GM21576 (cell line): ENCODE results near the gene GAK.
A peak's percentile ranks its signal among the peaks of the same experiment; 100 is the strongest.
"Not testable (repeated sequence)": the region's sequence is repeated elsewhere in the genome, so short reads cannot be mapped to it uniquely, and the experiment has no call there.

Experiments used
- ATAC-seq: cut with Tn5 transposase; IDR thresholded peaks from one replicate; pipeline ENCODE4 v1.9.1; 2021; ENCODE audit warnings: mild to moderate bottlenecking, moderate library complexity; ENCODE audit not compliant: unreplicated experiment

The GAK gene

DNA sequence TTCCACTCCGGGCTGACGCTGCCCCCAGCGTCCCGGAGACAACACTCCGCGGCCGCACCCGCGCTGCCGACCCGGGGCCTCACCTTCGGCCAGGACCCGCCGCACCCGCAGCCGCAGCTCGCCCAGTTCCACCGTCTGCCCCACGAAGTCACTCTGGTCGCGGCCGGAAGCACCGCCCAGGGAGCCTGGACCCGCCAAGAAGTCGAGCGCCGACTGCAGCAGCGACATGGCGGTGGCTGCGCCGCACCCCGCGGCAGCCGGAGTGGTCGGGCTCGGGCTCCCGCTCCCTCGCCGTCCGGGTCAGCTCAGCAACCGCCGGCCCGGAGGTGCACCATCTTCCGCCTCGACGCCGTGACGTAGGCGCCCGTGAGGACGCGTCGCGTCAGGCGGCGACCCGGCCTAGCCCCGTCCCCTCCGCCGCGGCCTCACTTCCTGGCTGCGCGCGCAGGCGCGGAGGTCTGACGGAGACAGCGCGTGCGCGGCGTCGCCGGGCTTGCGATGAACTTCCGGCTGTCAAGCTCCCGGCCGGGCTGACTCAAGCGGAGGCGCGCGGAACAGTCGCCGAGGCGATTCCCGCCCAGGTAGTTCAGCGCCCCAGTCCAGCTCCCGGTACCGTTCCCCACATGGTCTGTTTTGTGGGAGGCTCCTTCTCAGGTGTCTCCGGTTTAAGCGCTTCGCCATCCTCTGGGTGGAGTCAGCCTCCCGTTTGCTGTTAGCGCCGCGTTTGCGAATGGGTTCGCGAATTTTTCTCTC is at the start of gene GAK, which contains the start of gene TMEM175:
Gene GAK (minus strand): TSS at position 357 of the 753 bp plus-strand sequence. CDS start 129 bp downstream, at position 228.
Gene TMEM175 (plus strand): TSS at position 501 of the 753 bp plus-strand sequence. CDS start 15,280 bp downstream, outside the sequence.
- ATAC-seq, result peak; percentile 75

DNA sequence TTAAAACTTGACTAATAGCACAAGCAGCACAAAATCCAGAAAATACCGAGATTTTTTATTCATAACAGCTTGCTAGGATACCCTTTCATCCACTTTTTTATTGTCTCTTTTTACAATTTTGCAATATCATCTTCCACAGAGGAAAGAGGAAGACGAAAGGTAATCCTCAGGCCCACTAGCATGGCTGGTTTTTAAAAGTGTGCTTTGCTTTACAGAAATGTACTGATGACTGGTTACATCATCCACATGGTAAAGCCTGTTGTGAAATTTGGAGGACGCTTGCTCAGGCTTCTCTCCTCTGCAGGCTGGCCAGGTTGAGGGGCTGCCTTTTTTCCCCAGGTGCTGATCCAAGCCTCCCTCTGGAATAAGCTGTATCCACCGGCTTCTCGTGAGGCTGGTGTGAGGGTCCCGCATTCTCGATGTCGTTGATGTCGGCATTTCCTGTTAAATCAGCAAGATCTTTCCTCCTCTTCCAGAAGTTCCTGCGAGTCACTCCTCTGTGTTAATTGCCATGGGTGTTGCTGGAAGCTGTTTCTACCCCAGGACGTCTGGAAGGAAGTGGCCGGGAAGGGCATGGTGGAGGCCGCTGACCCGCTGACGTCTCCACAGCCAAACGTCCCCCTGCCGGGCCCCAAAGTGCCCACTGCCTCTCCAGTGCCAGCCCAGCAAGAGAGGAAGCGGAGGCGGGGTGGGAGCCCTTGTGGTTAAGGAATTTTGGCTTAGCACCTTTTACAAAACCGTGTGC is 47.0 kb upstream of the GAK start:
- no peak for ATAC-seq

DNA sequence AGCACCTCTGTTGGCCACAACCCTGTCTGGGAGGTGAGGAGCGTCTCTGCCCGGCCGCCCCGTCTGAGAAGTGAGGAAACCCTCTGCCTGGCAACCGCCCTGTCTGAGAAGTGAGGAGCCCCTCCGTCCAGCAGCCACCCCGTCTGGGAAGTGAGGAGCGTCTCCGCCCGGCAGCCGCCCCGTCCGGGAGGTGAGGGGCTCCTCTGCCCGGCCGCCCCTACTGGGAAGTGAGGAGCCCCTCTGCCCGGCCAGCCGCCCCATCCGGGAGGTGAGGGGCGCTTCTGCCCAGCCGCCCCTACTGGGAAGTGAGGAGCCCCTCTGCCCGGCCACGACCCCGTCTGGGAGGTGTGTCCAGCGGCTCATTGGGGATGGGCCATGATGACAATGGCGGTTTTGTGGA is 43.9 kb upstream of the GAK start:
- not testable (repeated sequence) for ATAC-seq

DNA sequence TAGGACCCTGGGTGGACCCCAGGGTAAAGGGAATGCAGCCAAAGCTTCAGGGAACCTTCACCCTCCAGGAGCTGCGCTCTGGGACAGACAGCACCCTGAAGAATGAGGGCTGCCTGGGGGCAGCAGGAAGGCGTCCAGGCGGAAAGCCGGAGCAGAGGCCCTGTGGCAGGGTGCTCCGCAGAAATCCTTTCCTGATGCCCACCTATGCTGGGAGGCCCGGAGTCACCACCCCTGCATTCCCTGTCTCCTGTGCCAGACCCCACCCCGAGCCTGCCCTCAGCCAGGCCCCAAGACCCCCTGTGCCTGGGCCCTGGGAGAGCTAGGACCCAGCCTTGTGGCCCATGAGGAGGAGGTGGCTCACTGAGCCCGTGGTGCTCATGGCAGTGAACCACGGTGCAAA is 42.6 kb upstream of the GAK start:
- ATAC-seq, result no peak

DNA sequence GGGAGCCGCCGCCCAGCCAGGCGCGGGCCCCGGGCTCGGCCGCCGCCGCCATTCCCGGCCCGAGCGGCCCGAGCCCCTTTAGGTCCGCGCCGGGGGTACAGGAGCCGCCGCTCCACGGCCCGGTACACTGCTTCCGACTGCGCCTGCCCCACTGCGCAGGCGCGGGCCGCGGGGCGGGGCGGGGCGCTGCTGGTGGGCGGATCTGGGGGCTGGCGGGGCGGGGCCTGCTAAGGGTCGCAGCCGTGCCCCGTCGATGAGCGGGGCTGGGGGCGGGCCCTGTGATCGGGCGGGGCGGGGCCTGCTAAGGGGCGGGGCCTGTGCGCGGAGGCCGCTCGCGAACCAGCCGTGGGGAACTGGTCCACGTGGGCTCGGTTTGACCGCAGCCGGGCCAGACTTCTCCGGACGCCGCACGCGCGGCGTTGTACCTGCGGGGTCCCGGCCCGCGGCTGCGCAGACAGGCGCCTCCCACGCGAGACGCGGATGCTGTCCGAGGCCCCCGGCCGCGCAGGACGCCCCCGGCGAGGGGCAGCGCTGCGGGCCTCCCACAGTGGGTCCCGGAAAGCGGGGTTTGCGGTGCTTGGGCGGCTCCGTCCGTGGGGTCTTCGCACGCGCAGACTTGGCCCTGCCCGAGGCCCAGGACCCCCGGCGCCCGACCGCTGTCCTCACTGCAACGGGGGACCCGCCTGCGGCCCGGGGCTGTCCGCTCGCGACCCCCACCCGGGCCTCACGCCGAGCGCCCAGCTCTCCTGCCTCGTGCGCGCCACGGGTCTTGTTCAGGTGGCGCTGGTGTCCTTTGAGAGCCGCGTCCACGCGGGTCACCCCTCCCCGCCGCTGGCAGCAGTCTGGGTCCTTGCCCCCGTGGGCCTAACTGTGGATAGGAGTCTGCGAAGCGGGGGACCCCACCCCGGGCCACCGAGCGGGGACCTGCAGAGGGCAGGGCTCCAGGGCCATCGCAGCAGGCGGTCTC is 41.6 kb upstream of the GAK start, which contains the start of gene DGKQ:
Gene DGKQ (minus strand): TSS at position 139 of the 967 bp plus-strand sequence. CDS start 87 bp downstream, at position 52.
- peak; percentile 54 for ATAC-seq

DNA sequence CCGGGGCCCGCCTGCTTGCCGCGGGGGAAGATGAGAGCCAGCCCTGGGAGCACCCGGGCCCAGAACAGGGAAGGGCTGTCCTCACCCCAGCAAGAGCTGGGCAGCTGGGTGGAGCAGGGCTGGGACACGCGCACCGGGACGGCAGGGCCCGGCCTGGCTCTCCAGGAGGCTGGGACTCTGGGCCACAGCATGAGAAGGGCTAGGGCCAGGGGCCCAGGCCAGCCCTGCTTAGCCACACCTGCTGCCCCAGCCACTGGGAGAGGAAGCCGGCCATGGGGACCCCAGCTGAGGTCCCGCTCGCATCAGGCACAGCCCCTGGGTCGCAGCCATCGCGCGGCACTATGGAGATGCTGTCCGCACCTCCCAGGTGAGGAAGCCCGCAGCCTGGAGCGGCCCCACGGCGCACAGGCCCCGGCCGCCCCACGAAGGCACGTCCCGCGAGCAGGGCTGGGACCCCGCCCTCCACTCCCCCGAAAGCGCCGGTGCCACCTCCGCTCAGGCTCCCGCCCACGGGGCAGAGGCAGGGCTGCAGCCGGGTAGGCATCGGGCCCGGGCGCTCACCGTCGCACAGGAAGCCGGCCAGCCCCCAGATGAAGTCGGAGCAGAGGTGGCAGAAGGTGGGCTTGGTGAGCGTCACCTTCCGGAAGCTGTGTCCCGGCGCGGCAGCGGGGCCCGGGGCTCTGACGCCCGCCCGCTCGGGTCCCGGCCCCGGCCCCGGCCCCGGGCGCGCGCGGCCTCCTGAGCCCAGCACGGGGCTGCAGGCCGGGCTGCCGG is 40.7 kb upstream of the GAK start:
- peak; percentile 42 for ATAC-seq

DNA sequence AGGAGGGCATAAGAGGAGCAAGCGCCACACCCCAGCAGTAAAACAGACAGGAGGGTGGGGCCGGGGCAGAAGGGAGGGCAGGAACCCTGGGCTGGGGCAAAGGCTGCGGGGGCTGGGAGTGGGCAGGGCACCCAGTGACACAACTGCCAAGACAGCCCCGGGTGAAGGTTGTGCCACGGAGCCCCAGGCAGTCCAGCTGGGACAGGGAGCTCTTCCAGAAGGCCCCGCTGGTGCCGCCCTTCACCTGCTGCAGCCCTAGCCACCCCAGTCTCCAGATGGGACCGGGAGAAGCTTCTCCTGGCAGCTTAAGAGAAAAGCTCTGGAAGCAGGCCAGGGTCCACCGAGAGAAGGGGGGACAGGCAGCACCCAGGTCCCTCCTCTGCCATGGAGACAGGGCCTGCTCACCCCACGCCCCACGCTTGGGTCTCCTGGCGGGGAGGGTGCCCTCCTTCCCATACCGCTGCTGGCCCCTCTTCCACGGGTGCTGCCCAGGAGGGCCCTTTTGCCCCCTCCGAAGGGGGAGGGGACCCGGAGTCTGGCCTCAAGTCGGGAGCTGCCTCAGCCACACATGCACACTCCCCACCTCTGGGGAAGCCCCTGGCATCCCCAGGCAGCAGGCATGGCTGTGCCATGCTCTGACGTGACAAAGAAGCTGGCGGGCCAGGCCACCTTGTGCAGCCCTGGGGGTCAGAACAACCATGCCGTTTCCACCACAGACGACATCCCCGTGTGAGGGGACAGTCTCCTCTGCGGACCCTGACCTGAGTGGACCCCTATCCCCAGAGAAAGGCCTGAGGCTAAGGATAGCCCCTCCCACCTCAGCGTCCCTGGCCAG is 39.8 kb upstream of the GAK start:
- ATAC-seq, result no peak

DNA sequence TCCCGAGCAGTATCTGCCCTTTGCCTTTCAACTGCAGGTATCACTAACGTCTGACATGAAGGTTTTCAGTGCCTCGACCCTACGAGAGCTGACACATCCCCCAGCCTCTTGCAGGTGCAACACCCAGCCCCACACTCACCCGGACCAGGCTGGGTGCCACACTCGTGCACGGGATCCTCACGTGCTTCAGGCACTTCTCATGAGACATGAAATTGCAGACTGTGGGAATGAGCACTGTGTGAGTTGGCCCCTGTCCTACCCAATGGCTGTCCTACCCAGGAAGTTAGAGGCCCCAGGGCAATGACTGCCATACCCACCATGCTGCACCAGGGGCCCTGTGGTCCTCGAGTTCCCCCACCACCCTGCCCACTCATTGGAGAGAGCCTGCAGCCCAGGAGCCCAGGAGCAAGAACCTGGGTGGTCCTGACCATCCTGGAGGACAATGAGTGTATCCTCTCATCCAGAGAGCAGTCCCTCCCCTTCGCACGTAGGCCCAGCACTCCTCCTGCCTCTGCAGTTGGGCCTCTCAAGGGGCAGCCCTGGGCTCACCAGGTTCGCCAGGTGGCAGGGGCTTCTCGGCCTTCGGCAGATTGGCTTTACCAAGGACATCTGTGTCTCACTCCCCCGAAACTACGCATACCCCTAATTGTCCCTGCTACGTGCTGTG is 38.9 kb upstream of the GAK start:
- no peak for ATAC-seq

DNA sequence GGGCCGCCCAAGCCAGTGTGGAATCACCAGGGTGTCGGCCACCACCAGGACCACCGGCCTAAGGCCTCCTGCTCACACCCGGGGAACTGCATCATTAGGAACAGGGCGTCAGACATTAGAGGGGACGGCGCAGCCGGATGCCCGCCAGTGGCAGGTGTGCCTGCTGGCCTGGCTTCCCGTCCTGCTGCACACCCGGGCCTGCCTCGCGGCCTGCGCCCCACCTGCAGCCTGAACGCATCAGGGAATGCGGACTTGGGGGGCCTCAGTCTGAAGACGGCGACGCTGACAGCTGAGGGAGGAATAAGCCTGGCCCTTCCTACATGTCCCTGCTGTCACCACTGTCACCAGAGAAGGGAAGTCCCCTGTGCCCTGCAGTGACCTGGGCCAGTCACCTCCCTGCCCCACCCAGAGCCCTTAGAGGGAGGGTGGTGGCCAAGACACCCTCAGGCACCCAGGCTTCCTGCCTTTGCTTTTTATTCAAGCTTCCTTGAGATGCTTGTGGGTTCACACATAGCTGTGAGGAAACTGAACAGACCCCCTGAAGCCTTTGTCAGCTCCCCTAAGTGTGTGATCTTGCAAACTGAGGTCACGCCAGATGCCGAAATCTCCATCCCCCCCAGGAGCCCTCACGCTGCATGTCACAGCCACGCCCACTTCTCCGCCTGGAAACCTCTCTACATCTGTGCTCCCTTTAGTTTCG is 38.1 kb upstream of the GAK start:
- no peak for ATAC-seq

DNA sequence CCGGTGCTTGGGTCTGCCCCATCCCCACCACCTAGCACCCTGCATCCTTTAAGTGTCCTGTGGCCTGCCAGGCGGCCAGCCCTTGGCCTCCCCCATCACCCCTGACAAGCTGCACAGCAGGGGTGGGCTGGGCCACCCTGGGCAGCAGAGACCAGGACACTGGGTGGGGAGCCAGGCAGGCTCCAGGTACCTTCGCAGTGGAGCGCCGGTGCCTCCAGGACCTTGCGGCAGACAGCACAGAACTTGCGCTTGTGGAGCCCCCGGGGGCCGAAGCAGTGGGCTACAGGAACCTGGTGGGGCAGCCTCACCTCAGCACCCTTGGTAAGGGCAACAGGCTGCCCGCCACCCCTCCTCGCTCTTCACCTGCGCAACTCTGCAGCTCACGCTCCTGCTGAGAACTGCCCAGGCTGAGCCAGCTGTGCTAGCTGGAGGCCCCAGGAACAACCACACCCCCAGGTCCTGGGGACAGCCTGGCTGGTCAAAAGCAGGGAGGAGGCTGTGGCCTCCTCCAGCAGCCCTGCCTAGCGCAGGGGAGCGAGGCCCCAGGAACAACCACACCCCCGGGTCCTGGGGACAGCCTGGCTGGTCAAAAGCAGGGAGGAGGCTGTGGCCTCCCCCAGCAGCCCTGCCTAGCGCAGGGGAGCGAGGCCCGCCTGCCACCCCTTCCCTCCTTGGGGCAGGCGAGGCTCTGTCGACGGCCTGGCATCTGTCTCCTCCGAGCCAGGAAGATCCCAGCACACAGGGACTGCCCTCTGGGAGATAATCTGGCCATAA is 36.7 kb upstream of the GAK start:
- ATAC-seq, result no peak

DNA sequence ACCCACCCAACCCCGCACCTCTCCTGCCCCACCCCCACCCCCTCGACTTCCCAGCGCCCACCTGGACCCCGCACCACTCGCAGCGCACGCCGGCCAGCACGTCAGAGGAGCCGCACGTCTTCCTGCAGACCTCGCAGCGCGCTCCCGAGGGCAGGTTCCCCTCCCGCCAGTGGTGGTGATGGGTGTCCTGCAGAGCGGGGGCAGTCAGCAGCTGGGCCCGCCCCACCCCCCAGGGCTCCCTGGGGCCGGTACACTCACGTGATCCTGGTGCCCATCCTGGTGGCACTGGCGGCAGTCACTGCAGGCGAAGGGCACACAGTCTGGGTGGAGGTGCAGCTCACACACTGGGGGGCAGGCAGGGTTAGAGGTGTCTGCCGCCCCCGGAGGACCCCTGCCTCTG is 36.1 kb upstream of the GAK start:
- ATAC-seq, result no peak

DNA sequence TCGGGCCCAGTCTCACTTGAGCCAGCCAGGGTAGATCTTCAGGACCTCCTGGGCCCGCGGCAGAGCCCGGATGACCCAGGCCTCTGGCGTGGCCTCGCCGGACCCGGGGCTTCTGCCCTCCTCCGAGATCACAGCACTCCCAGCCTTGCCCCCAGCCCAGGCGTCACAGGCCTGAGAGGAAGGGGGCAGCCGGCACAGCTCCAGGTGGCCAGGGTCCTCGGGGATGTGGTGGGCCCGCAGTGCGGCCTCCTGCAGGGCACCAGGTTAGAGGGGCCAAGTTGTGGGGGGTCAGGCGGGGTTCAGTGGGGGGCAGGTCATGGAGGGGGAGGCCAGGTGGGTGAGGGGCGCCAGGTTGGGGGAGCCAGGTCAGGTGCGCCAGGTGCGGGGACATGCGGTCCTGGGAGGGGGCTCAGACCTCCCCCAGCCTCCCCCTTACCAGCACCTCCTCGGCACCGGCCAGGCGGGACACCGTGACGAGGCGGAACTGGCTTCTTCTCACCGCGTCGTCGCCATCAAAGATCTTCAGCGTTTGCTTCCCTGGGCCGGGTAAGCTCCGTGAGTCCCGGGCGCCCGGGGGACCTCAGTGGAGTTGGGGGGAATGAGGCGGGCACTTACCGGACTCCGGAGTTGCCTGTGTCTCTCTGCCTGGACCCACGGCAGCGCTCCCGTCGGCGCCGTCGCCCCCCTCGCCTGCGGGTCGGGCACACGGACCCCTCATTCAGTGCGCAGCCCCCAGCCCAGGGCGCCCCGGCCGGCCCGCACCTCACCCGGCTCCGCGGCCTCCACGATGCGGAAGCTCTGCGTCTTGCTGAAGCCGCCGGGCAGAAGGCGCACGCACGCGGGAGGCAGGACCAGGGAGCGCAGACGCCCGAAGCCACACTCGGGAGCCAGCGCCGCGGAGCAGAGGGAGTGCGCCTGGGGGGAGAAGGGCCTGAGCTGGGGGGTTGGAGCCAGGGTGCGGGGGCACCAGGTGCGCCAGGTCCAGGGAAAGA is 35.3 kb upstream of the GAK start:
- ATAC-seq, result no peak

DNA sequence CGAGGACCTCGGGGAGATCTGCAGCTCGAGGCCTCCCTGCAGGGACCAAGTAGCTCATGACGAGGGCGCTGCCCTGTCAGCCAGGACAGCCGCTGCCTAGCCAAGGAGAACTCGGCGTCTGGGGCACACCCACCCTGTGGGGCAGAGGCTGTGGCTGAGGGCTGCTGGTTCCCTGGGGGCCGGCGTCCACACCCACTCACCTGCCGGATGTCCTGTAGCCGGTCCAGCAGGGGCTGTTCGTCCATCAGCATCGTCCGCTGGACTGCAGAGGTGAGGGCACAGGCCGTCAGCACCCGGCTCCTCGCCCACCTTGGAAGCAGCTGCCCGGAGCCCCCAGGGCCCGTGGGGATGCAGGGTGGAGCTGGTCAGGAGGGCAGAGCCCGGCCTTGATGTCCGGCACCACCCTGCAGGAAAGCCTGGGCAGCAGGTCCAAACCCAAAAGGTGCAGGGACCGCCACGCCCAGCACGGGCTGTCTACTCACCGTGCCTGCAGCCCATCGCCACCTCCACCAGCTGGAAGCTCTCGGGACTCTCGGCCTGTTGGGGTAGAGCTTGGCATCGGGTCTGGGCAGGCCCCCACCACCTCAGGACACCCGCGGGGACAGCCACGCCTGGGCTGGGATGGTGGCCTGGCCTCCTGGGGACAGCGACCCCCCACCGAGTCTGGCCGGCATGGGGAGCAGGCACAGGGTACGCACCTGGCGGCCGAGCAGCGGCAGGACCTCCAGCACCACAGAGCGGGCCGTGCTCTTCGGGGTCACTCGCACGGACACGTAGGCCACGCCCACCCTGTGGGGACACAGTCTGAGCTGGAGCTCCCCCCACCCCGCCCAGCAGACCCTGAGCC is 34.4 kb upstream of the GAK start:
- no peak for ATAC-seq

DNA sequence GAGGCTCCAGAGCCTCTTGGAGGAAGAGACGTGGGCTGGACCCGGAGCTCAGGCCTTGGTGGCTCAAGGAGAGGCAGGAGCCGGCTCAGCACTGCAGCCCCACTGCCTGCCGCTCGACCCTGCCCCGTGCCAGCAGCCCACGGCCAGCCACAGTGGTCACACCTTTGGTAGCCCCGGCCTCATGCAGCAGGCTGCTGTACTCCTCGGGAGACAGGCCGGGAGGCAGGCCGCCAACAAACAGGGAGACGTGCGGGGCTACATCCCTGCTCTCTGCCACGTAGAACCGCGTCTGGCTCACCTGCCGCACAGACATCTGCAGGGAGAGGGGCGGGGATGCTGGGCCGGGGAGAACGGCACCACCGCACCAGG is 33.6 kb upstream of the GAK start:
- ATAC-seq, result no peak

DNA sequence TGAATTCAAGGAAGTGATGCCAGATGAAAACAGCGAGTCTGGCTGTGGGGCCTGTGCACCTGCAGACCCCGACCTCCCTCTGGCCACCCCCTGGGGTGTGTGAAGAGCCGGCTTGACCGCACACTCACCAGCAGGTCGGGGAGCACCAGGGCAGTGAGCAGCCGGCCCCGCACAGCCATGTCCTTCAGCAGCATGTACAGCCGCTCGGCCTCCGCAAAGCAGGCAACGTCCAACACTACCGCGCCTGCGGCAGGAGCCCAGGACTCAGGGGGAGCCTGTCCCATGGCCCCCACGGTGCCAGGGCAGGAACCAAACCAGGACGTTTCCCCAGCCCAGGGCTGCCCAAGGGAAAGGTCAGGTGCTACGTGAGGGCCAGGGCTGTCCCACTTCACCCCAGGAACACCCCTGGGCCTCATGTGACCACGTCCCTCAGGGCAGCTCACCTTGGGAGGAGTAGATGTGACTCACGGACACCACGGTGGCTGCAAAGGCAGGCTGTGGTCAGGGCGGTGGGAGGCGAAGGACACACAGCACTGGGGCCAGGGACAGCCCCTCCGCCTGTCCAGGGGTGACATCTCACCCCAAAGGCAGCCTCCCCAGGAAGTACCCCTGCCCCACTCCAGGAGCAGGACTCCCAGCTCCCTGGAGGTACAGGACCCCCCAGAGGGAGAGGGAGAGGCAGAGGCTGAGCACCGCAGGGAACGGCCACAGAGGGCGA is 33.1 kb upstream of the GAK start:
- ATAC-seq, result no peak
